K562 treated with DMSO at 1 percent for 48 hours (cell line): ENCODE data around the gene ANKRD13A. TPM values are rescaled to one million over a fixed set of nuclear protein-coding genes. Genes with fewer than 3 reads are reported as not detected.

Experiments
- total RNA-seq: library from RNA; unstranded; fragments of 300-600 nt; gene quantifications from 2 replicates; pipeline ENCODE4 v1.2.3, GENCODE V29; 2022; ENCODE audit warnings: low replicate concordance; ENCODE audit errors: extremely low read depth

Gene ANKRD13A
- total RNA-seq: not detected in 2 replicates

GRCh38 chr12:109998904-109999648, at the start of gene ANKRD13A:
Gene ANKRD13A, plus strand, starts transcription at chr12:109999430. Its CDS starts 259 bp downstream, at chr12:109999689.

GRCh38 chr12:109995686-109996482, 3.3 kb upstream of the ANKRD13A start, which contains the start of gene GIT2:
Gene GIT2, minus strand, starts transcription at chr12:109996368. Its CDS starts 144 bp downstream, at chr12:109996224.

GRCh38 chr12:110048242-110049027, 49.2 kb downstream of the ANKRD13A start, which contains the start of gene C12orf76:
Gene C12orf76, minus strand, starts transcription at chr12:110048522. Its CDS starts 27 bp downstream, at chr12:110048495.

Other genes with a start within 250 kb of the ANKRD13A start
- not detected in 2 replicates for gene TRPV4, start 166.0 kb upstream of the ANKRD13A start, total RNA-seq
- not detected in 2 replicates for gene GLTP, start 118.9 kb upstream of the ANKRD13A start, total RNA-seq
- not detected in 2 replicates for gene TCHP, start 99.2 kb upstream of the ANKRD13A start, total RNA-seq
- not detected in 2 replicates for gene GIT2, start 3.1 kb upstream of the ANKRD13A start, total RNA-seq
- gene C12orf76, start 49.1 kb downstream of the ANKRD13A start, total RNA-seq: not detected in 2 replicates
- gene IFT81, start 124.9 kb downstream of the ANKRD13A start, total RNA-seq: not detected in 2 replicates